HepG2 (cell line): Measurements from ENCODE around the gene EGFR. TPM values are rescaled to one million over a fixed set of nuclear protein-coding genes. Genes with fewer than 3 reads are reported as not detected.

ENCODE experiments used
- AKAP8 ChIP-seq: sonication (generic); formaldehyde crosslinking; IDR thresholded peaks from 2 replicates; pipeline ENCODE4 v1.5.1; 2020; ENCODE audit warnings: mild to moderate bottlenecking, missing genetic modification reagents
- ATF7-NPFF ChIP-seq: sonication (generic); formaldehyde crosslinking; IDR thresholded peaks from 2 replicates; pipeline ENCODE4 v1.8.1; 2023; ENCODE audit warnings: mild to moderate bottlenecking, low read depth, missing genetic modification reagents, moderate library complexity
- BRF2 ChIP-seq: sonication (generic); formaldehyde crosslinking; IDR thresholded peaks from 2 replicates; pipeline ENCODE4 v1.8.1; 2022; ENCODE audit warnings: mild to moderate bottlenecking, missing genetic modification reagents
- CREB1 ChIP-seq, 2 experiments: fragments of 450-650 bp in 1 of 2; IDR thresholded peaks; 2 replicates each; pipeline ENCODE4 v1.6.1; 2016 to 2017; ENCODE audit warnings: control low read depth in 1 of 2, mild to moderate bottlenecking in 1 of 2, missing compliant biosample characterization in 1 of 2, missing genetic modification characterization in 1 of 2
- EEA1 ChIP-seq: sonication (generic); formaldehyde crosslinking; IDR thresholded peaks from 2 replicates; pipeline ENCODE4 v1.5.1; 2020; ENCODE audit warnings: mild to moderate bottlenecking, missing genetic modification reagents, borderline replicate concordance
- KAT7 ChIP-seq: IDR thresholded peaks from 2 replicates; pipeline ENCODE4 v1.6.1; 2018; ENCODE audit warnings: borderline replicate concordance, missing compliant biosample characterization
- MAZ ChIP-seq, 2 experiments: sonication (generic) in 1 of 2; formaldehyde crosslinking in 1 of 2; IDR thresholded peaks; 2 replicates each; pipeline versions ENCODE4 v1.5.0 to v1.6.1; 2012 to 2020; ENCODE audit warnings: low read depth in 2 of 2, mild to moderate bottlenecking in 2 of 2, borderline replicate concordance in 1 of 2, improper control_type of control experiment in 1 of 2, low read length in 1 of 2, missing genetic modification reagents in 1 of 2, moderate library complexity in 1 of 2
- NFYC ChIP-seq: IDR thresholded peaks from 2 replicates; pipeline ENCODE4 v1.6.1; 2016; ENCODE audit warnings: missing genetic modification reagents, missing compliant biosample characterization
- ONECUT2 ChIP-seq: sonication (generic); formaldehyde crosslinking; IDR thresholded peaks from 2 replicates; pipeline ENCODE4 v1.4.0; 2020; ENCODE audit warnings: missing genetic modification reagents
- PAWR ChIP-seq: sonication (generic); formaldehyde crosslinking; IDR thresholded peaks from 2 replicates; pipeline ENCODE4 v1.4.0; 2020; ENCODE audit warnings: missing genetic modification reagents, mild to moderate bottlenecking, borderline replicate concordance
- POLR2G ChIP-seq: fragments of 200-400 bp; formaldehyde crosslinking; IDR thresholded peaks from 2 replicates; pipeline ENCODE4 v1.6.1; 2018; ENCODE audit warnings: mild to moderate bottlenecking, low read depth, low read length, moderate library complexity
- SIN3B ChIP-seq: fragments of 150-350 bp; IDR thresholded peaks from 2 replicates; pipeline ENCODE4 v1.6.1; 2014; ENCODE audit warnings: low read length
- SP2 ChIP-seq: sonication (generic); formaldehyde crosslinking; IDR thresholded peaks from 2 replicates; pipeline ENCODE4 v1.5.1; 2020; ENCODE audit warnings: mild to moderate bottlenecking, missing genetic modification reagents
- UBTF ChIP-seq: sonication (generic); formaldehyde crosslinking; IDR thresholded peaks from 2 replicates; pipeline ENCODE4 v1.4.0; 2020; ENCODE audit warnings: mild to moderate bottlenecking, missing genetic modification reagents
- YEATS2 ChIP-seq: sonication (generic); formaldehyde crosslinking; IDR thresholded peaks from 2 replicates; pipeline ENCODE4 v1.4.0; 2020; ENCODE audit warnings: missing genetic modification reagents, borderline replicate concordance
- ZNF331 ChIP-seq: sonication (generic); formaldehyde crosslinking; IDR thresholded peaks from 2 replicates; pipeline ENCODE4 v1.4.0; 2020; ENCODE audit warnings: missing genetic modification reagents
- ZNF335 ChIP-seq: sonication (generic); formaldehyde crosslinking; IDR thresholded peaks from 2 replicates; pipeline ENCODE4 v1.4.0; 2020; ENCODE audit warnings: missing genetic modification reagents
- ZNF597 ChIP-seq: sonication (generic); formaldehyde crosslinking; IDR thresholded peaks from 2 replicates; pipeline ENCODE4 v1.5.0; 2020; ENCODE audit warnings: missing genetic modification reagents
- ZNF652 ChIP-seq: IDR thresholded peaks from 2 replicates; pipeline ENCODE4 v1.6.1; 2016; ENCODE audit warnings: low read depth, borderline replicate concordance
- polyA plus RNA-seq, 8 experiments: library from polyadenylated mRNA; depleted of rRNA in 3 of 8; stranded (reverse) in 7 of 8; unstranded in 1 of 8; fragments of >200 nt; fragmentation: Illumina TruSeq in 4 of 8; extraction: Trizol in 4 of 8; gene quantifications; 2 replicates each; pipeline versions ENCODE4 v1.2.1 to v1.2.3, GENCODE V29; 2011 to 2016; ENCODE audit warnings: low read depth in 4 of 8, missing spikeins in 1 of 8, mixed read lengths in 1 of 8; ENCODE audit not compliant: insufficient read depth in 1 of 8
- total RNA-seq, 5 experiments: library from RNA; depleted of rRNA; stranded (reverse); fragments of >200 nt; fragmentation: Illumina TruSeq; extraction: Trizol; gene quantifications; 2 replicates each; pipeline ENCODE4 v1.2.3, GENCODE V29; 2016; ENCODE audit warnings: low read depth in 1 of 5
- TF ChIP-seq, protein P1 (sequence below): sonication (generic); formaldehyde crosslinking; IDR thresholded peaks from 2 replicates; pipeline ENCODE4 v1.9.0; 2021; ENCODE audit warnings: missing genetic modification reagents, mild to moderate bottlenecking, borderline replicate concordance
- TF ChIP-seq, protein P2 (sequence below): sonication (generic); formaldehyde crosslinking; IDR thresholded peaks from 2 replicates; pipeline ENCODE4 v1.8.0; 2022; ENCODE audit warnings: mild to moderate bottlenecking, missing genetic modification reagents

Gene EGFR
- total and polyA plus RNA-seq, 2 of the 13 experiments (the other 11 are each of a cell fraction or from before 2014, with no cell fraction given), result 7.0 to 10.0 TPM

GRCh38 chr7:55077561-55078410 is 59.0 kb downstream of the EGFR start (continued):
- TF ChIP-seq, protein P1, sequence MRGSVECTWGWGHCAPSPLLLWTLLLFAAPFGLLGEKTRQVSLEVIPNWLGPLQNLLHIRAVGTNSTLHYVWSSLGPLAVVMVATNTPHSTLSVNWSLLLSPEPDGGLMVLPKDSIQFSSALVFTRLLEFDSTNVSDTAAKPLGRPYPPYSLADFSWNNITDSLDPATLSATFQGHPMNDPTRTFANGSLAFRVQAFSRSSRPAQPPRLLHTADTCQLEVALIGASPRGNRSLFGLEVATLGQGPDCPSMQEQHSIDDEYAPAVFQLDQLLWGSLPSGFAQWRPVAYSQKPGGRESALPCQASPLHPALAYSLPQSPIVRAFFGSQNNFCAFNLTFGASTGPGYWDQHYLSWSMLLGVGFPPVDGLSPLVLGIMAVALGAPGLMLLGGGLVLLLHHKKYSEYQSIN (CRISPR knock-in tag), result no peak
- no peak for TF ChIP-seq NFYC (CRISPR knock-in tag)
- 0 out of 2 replicates have a peak, but pooled peaks have one; percentile 7 for TF ChIP-seq CREB1 (IDR thresholded peaks at IDR 0.05)
- TF ChIP-seq CREB1 (CRISPR knock-in tag; IDR thresholded peaks at IDR 0.05), result no peak
- no peak for TF ChIP-seq MAZ (IDR thresholded peaks at IDR 0.05; ENCODE audit: borderline replicate concordance, low read depth, low read length)
- TF ChIP-seq MAZ (CRISPR knock-in tag; IDR thresholded peaks at IDR 0.05; ENCODE audit: low read depth), result 0 out of 2 replicates have a peak, but pooled peaks have one; percentile 27
- no peak for TF ChIP-seq SP2 (CRISPR knock-in tag)
- peak; percentile 58; the same call in 1 of the 2 replicates for TF ChIP-seq ZNF652 (CRISPR knock-in tag)
- TF ChIP-seq ZNF597 (CRISPR knock-in tag), result no peak
- peak; percentile 56; the same call in 1 of the 2 replicates for TF ChIP-seq UBTF
- 0 out of 2 replicates have a peak, but pooled peaks have one; percentile 28 for TF ChIP-seq ZNF335 (CRISPR knock-in tag)
- TF ChIP-seq AKAP8 (CRISPR knock-in tag), result no peak
- TF ChIP-seq ATF7-NPFF (CRISPR knock-in tag), result 0 out of 2 replicates have a peak, but pooled peaks have one; percentile 8
- TF ChIP-seq PAWR (CRISPR knock-in tag), result no peak
- 0 out of 2 replicates have a peak, but pooled peaks have one; percentile 31 for TF ChIP-seq BRF2 (CRISPR knock-in tag)
- peak; percentile 57 for TF ChIP-seq POLR2G
- no peak for TF ChIP-seq ONECUT2 (CRISPR knock-in tag)
- TF ChIP-seq, protein P2, sequence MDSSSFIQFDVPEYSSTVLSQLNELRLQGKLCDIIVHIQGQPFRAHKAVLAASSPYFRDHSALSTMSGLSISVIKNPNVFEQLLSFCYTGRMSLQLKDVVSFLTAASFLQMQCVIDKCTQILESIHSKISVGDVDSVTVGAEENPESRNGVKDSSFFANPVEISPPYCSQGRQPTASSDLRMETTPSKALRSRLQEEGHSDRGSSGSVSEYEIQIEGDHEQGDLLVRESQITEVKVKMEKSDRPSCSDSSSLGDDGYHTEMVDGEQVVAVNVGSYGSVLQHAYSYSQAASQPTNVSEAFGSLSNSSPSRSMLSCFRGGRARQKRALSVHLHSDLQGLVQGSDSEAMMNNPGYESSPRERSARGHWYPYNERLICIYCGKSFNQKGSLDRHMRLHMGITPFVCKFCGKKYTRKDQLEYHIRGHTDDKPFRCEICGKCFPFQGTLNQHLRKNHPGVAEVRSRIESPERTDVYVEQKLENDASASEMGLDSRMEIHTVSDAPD, result no peak
- TF ChIP-seq SIN3B, result no peak
- TF ChIP-seq ZNF331, result 0 out of 2 replicates have a peak, but pooled peaks have one; percentile 46
- TF ChIP-seq EEA1 (CRISPR knock-in tag), result no peak
- peak; percentile 53; the same call in 1 of the 2 replicates for TF ChIP-seq KAT7 (CRISPR knock-in tag)
- 0 out of 2 replicates have a peak, but pooled peaks have one; percentile 27 for TF ChIP-seq YEATS2
